ENCODE data around the gene METTL9.

DNA sequence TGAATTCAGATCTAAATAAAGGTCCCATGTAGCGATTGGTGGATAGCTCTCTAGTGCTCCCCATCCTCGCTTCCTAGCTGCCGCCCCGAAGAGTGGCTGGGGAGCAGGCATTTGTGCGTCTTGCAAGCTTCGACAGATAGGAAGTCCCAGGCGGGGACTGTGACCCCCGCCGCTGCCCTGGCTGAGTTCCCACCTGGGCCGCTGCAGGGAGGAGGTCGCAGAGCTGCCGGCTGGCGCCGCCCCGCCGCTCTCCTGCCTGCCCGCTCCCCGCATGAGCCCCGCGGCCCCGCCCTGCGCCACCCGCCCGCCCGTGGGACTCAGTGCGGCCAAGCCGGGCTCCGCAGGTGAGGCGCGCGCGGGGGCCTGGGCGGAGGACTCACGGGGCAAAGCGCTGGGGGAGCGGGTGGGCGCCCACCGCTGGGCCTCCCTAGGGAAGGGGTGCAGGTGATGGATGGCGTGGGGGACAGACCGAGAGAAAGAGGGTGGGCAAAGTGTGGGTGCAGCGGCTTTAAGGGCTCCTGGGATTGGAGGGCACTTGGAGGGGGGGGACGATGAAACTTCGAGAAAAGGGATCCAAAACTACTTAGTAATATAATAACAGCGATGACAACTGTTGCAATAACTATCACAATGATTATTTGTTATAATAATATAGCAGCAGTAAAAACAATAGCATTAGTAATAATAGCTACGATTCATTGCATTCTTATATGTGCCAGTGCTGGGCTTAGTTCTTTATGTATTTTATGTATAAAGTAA is 64.7 kb downstream of the METTL9 start, which contains the start of gene OTOA:
- TF ChIP-seq, protein P1, sequence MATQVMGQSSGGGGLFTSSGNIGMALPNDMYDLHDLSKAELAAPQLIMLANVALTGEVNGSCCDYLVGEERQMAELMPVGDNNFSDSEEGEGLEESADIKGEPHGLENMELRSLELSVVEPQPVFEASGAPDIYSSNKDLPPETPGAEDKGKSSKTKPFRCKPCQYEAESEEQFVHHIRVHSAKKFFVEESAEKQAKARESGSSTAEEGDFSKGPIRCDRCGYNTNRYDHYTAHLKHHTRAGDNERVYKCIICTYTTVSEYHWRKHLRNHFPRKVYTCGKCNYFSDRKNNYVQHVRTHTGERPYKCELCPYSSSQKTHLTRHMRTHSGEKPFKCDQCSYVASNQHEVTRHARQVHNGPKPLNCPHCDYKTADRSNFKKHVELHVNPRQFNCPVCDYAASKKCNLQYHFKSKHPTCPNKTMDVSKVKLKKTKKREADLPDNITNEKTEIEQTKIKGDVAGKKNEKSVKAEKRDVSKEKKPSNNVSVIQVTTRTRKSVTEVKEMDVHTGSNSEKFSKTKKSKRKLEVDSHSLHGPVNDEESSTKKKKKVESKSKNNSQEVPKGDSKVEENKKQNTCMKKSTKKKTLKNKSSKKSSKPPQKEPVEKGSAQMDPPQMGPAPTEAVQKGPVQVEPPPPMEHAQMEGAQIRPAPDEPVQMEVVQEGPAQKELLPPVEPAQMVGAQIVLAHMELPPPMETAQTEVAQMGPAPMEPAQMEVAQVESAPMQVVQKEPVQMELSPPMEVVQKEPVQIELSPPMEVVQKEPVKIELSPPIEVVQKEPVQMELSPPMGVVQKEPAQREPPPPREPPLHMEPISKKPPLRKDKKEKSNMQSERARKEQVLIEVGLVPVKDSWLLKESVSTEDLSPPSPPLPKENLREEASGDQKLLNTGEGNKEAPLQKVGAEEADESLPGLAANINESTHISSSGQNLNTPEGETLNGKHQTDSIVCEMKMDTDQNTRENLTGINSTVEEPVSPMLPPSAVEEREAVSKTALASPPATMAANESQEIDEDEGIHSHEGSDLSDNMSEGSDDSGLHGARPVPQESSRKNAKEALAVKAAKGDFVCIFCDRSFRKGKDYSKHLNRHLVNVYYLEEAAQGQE (IDR thresholded peaks at IDR 0.05; ENCODE audit: insufficient read depth in 1 of 2, low read depth in 2 of 2, low read length in 2 of 2), result no peak
- no peak for TF ChIP-seq POLR2AphosphoS5 (IDR thresholded peaks at IDR 0.05; ENCODE audit: low read depth, low read length)
- no peak for TF ChIP-seq FOXP2 (optimal IDR thresholded peaks at IDR 0.05; ENCODE audit: borderline replicate concordance, extremely low read depth, extremely low read length, insufficient read depth)

All from PFSK-1 (cell line).